Measurements from ENCODE around the gene SEC14L6.

Gene SEC14L6

GRCh38 chr22:30535182-30535581 lies 11.4 kb downstream of the SEC14L6 start:
- DNase-seq: no peak

DNA sequence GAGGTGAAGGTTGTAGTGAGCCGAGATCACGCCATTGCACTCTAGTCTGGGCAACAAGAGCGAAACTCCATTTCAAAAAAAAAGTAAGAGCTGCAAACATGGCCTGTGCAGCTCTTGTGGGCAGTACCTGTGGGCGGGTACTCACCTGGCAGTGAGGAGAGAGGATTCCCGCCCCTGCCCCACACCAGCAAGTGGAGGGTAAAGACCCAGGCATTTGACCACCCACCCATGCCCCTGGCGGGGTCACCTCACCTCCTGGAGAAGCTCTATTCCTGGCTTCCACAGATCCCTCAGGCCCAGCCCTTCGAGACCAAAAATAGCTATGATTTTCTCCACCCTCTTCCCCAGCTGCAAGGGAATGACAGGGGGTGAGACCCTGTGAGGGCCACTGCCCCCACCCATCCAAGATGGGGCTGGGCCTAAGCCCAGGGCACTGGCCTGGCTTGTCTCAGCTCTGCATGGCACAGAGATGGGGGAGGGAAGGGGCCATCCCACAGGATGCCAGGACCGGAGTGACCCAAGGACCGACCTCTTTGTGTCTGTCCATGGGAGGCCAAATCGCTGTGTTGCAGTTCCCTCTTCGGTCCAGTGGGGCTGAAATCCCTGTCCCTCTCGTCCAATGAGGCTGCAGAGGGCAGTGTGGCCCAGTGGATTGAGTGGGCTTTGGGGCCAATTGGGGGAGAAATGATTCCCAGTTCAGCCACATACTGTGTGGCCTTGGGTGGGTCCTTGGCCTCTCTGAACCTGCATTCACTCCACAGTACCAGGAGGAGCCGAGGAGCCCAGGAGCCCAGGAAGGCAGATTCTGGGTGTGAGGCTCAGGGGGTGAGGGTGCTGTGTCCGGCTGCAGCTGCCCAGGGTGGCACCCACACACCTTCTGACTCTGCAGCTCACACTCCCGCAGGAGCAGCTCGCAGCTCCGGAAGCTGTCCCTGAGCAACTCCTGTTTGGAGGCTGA lies 14.6 kb downstream of the SEC14L6 start:
- DNase-seq: no peak

DNA sequence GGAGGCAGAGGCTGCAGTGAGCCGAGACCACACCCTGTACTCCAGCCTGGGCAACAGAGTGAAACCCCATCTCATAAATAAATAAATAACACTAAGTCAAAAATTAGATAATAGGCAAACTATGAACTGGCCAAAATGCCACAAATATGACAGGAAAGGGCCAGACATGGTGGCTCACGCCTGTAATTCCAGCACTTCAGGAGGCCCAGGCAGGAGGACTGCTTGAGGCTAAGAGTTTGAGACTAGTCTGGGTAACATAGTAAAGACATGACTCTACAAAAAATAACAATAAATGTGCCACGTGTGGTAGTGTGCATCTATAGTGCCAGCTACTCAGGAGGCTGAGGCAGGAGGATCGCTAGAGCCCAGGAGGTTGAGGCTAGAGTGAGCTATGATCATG lies 19.9 kb downstream of the SEC14L6 start:
- no peak for DNase-seq

DNA sequence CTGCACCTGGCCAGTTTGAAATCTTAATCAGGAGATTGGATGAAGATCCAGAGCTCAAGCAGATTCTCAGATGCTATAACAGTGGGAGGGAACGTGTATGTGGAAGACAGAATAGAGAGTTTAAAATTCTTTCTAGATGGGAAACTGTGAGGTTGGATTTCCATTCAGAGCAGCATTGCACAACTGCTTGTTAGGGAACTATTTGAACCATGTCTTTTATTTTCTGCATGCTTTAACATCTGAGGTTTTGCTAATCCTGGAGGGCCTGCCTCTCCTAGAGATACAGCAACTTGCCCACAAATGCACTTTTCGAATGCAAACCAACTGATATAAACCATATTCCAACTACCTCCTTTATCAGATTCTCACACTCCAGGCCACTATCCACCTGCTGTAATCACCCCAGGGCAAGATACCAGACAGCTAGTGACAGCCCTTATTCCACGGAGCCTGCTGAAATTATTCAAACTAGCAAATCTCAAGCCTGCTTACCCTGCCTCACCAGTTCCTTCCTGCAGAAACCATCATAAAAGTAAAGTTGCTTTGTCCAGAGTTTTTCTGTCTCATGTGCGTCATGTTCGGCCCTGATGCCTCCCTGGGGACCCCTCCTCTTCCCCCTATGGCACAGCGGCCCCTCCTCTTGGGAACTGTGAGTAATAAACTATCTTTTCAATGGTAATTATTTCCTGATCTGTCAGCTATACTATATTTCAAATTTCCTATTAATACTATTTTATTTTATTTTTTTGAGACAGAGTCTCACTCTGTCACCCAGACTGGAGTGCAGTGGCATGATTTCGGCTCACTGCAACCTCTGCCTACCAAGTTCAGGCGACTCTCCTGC lies 22.7 kb downstream of the SEC14L6 start:
- DNase-seq: no peak

DNA sequence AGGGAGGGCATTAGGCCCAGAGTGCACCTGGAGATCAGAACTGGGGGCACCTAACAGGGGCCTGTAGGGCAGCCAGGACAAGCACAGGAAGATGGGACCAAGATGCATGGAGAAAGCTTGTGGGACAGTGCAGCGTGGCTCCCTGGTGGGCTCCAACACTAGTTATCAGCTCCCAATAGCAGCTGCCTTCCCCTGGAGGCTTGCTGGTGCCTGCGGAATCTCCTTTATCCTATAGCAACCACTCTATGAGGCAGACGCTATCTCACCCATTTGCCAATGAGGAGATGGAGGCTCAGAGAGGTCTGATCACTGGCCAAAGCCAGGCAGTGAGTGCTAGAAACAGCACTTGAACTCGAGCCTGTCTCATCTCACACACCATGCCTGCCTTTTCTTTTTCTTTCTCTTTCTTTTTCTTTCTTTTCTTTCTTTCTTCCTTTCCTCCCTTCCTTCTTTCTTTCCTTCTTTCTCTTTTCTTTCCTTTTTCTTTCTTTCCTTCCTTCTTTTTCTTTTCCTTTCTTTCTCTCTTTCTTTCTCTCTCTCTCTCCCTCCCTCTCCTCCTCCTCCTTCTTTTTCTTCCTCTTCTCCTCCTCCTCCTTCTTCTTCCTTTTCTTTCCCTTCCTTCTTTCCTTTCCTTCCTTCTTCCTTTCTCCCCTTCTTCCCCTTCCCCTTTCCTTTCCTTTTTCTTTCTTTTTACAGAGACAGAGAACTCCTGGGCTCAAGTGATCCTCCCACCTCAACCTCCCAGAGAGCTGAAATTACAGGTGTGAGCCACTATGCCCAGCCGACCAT lies 25.0 kb downstream of the SEC14L6 start:
- no peak for DNase-seq

- DNase-seq: no peak
Observed at GRCh38 chr22:30519842-30520425, 26.6 kb downstream of the SEC14L6 start.

DNA sequence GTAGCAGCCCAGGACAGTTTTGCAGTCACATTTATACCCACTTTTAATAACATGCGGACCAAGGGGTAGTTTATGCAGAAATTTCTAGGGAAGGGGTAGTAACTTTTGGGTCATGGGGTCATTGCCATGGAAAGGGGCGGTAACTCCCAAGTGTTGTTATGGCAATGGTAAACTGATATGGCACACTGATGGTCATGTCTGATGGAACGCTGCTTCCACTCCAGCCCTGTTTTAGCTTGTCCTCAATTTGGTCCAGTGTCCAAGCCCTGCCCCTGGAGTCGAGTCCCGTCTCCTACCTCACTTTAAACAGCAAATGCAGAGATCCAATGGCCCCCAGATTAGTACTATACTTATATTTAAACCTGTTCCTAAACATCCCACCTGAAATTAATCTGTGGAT lies 29.8 kb downstream of the SEC14L6 start:
- no peak for DNase-seq

DNA sequence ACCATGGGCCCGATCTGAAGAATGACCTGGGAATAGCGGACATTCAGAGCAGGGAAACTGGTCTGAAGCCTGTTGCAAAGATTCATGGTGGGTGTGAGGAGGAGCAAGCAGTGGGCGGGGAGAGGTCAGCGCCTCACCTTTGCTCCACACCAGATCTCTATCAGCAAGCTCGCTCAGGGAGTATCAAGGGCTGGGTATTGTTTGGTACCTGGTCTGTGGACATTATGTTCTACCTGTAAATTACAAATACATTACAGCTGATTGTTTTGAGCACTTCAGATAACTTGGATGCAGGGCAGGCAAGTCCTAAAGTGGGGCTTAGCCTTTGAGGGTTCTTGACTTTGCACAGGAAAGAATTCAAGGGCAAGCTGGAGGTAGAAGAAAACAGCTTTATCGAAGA lies 30.3 kb downstream of the SEC14L6 start:
- no peak for DNase-seq

DNA sequence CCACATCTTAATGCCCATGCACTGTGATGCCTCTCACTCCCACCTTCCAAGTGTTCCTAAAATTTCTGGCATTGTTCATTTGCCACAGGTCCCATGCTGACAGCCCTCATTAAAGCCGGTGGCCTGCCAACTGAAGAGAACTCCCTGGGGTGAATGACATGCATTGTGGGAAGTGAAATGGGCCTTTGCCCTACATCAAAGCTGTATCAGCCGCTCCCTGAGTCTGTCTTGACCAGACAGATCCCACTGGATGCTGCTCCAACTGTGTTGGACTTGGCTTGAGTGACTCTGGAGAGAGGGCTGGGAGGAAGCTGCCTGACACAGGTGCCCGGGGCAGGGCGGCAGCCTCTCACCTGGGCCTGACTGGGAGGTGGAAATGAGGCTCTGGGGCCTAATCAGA lies 32.3 kb downstream of the SEC14L6 start:
- DNase-seq: no peak

- DNase-seq: no peak
Observed at GRCh38 chr22:30513462-30513861, 33.1 kb downstream of the SEC14L6 start.

DNA sequence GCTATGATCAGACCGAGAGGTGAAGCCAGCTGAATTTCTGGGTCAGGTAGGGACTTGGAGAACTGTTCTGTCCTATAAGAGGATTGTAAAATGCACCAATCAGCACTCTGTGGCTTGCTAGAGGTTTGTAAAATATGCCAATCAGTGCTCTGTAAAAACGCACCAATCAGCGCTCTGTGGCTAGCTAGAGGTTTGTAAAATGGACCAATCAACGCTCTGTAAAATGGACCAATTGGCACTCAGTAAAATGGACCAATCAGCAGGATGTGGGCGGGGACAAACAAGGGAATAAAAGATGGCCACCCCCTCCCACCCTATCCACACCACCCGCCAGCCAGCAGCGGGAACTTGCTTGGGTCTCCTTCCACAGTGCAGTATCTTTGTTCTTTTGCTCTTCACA lies 34.6 kb downstream of the SEC14L6 start:
- DNase-seq: no peak

- DNase-seq: no peak
Observed at GRCh38 chr22:30511109-30511508, 35.4 kb downstream of the SEC14L6 start.

- DNase-seq: no peak
Observed at GRCh38 chr22:30508216-30508615, 38.3 kb downstream of the SEC14L6 start.

- DNase-seq: no peak
Observed at GRCh38 chr22:30507670-30508069, 38.9 kb downstream of the SEC14L6 start.

DNA sequence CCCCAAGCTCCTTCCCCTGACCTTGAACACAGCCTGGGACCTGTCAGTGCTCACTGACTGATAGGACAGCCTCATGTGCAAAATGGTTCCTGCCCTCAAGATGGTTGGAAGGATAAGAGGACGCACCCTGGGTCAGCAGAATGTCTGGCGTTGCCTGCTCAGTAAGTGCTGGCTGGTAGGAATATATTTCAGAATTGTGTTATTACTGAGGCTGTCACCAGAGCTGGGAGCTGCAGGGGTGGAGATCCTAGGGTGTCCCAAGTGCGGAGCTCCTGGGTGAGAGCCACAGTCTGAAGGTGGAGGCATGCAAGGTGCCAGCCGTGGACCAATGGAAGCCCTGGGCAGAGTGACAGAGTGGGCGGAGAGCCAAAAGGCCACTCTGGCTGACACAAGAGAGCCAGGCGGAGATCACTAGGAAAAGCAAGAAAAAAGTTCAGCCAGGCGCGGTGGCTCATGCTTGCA lies 40.0 kb downstream of the SEC14L6 start:
- DNase-seq: no peak

GRCh38 chr22:30503551-30503950 lies 43.0 kb downstream of the SEC14L6 start:
- no peak for DNase-seq

DNA sequence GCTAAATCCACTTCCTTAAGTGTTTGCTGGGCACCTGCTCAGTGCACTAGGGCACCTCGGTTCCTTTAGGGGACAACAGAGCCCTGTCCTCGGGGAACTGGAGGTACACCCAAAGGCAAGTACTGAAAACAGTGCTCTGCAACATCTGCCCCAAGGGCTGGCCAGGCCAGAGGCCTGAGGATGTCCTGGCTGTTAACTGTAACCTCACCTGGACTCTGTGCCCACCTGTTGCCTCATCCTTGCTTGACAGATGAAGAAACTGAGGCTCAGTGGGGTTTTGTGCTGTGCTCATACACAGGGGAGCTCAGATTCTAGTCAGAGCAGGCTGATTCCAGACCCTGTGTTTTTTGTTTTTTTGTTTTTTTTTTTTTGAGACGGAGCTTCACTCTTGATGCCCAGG lies 43.6 kb downstream of the SEC14L6 start:
- DNase-seq: no peak

DNA sequence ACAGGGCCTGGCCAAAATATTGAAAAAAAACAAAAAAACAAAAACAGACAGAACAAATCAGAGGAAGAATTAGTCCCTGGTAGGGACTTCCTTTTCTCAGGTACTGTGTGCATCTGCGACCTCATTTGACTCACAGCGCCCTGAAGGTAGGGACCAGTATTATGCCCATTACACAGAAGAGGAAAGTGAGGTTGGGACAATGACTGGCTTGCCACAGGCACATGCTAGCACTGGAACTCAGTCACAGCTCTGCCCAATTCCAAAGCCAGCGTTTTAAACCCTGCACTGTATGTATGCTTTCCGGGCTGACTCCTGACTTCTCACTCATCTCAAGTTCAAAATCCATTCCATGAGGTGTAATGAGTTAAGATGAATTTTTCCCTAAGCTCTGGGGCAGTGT lies 44.4 kb downstream of the SEC14L6 start:
- DNase-seq: no peak

GRCh38 chr22:30500628-30501027 lies 45.9 kb downstream of the SEC14L6 start:
- no peak for DNase-seq

GRCh38 chr22:30497466-30498150 lies 48.9 kb downstream of the SEC14L6 start:
- no peak for DNase-seq

GRCh38 chr22:30495041-30495784 lies 51.3 kb downstream of the SEC14L6 start:
- DNase-seq: no peak
